Measurements from ENCODE around the gene POLA2.
"Not testable (repeated sequence)": the region's sequence is repeated elsewhere in the genome, so short reads cannot be mapped to it uniquely, and the experiment has no call there.

The POLA2 gene

GRCh38 chr11:65227879-65228278, 33.9 kb upstream of the POLA2 start:
- H3K27ac ChIP-seq: no peak overlapping the region
- no peak overlapping the region for H3K4me3 ChIP-seq (ENCODE audit: low read depth in 1 of 2, low read length in 1 of 2)
- H3K4me1 ChIP-seq (ENCODE audit: control insufficient read depth in 1 of 2, insufficient read depth in 1 of 2, low read depth in 1 of 2, low read length in 1 of 2): peaks cover 32 to 34% of the 10 kb centered on the region in 2 experiments
- no peaks in the 10 kb centered on the region for H3K27me3 ChIP-seq
- no peak for TF ChIP-seq CTCF (IDR thresholded peaks at IDR 0.05)
- H3K36me3 ChIP-seq: peaks cover 5% of the 10 kb centered on the region
- H3K9me3 ChIP-seq: no peaks in the 10 kb centered on the region

- no peaks in the 10 kb centered on the region for H3K36me3 ChIP-seq
- H3K4me1 ChIP-seq (ENCODE audit: control insufficient read depth in 1 of 2, insufficient read depth in 1 of 2, low read depth in 1 of 2, low read length in 1 of 2): no peaks in the 10 kb centered on the region
- H3K27ac ChIP-seq: no peak overlapping the region
- no peaks in the 10 kb centered on the region for H3K27me3 ChIP-seq
- no peak for TF ChIP-seq CTCF (IDR thresholded peaks at IDR 0.05)
- no peaks in the 10 kb centered on the region for H3K9me3 ChIP-seq
- H3K4me3 ChIP-seq (ENCODE audit: low read depth in 1 of 2, low read length in 1 of 2): no peak overlapping the region
These were observed 25.3 kb upstream of the POLA2 start for GRCh38 chr11:65236194-65237059.

GRCh38 chr11:65238302-65238701, 23.5 kb upstream of the POLA2 start:
- H3K9me3 ChIP-seq; H3K4me1 ChIP-seq (ENCODE audit: control insufficient read depth in 1 of 2, insufficient read depth in 1 of 2, low read depth in 1 of 2, low read length in 1 of 2); H3K27me3 ChIP-seq; H3K36me3 ChIP-seq; H3K4me3 ChIP-seq (ENCODE audit: low read depth in 1 of 2, low read length in 1 of 2); H3K27ac ChIP-seq: not testable (repeated sequence)

GRCh38 chr11:65241134-65241533, 20.6 kb upstream of the POLA2 start:
- Histone ChIP-seq H3K4me3 (ENCODE audit: low read depth in 1 of 2, low read length in 1 of 2) (no peak overlapping the region), H3K27me3 (no peaks in the 10 kb centered on the region), H3K36me3 (no peaks in the 10 kb centered on the region), H3K27ac (no peak overlapping the region), H3K9me3 (no peaks in the 10 kb centered on the region), H3K4me1 (ENCODE audit: control insufficient read depth in 1 of 2, insufficient read depth in 1 of 2, low read depth in 1 of 2, low read length in 1 of 2) (no peaks in the 10 kb centered on the region)
- TF ChIP-seq CTCF (IDR thresholded peaks at IDR 0.05): no peak

- no peaks in the 10 kb centered on the region for H3K9me3 ChIP-seq
- no peak for TF ChIP-seq CTCF (IDR thresholded peaks at IDR 0.05)
- H3K4me1 ChIP-seq (ENCODE audit: control insufficient read depth in 1 of 2, insufficient read depth in 1 of 2, low read depth in 1 of 2, low read length in 1 of 2): no peaks in the 10 kb centered on the region
- H3K27ac ChIP-seq: no peak overlapping the region
- no peaks in the 10 kb centered on the region for H3K27me3 ChIP-seq
- H3K36me3 ChIP-seq: no peaks in the 10 kb centered on the region
- H3K4me3 ChIP-seq (ENCODE audit: low read depth in 1 of 2, low read length in 1 of 2): no peak overlapping the region
These were observed 20.1 kb upstream of the POLA2 start for GRCh38 chr11:65241692-65242091.

GRCh38 chr11:65242389-65242788, 19.4 kb upstream of the POLA2 start:
- TF ChIP-seq CTCF (IDR thresholded peaks at IDR 0.05): no peak
- Histone ChIP-seq H3K36me3 (no peaks in the 10 kb centered on the region), H3K9me3 (no peaks in the 10 kb centered on the region), H3K27me3 (no peaks in the 10 kb centered on the region), H3K4me3 (ENCODE audit: low read depth in 1 of 2, low read length in 1 of 2) (no peak overlapping the region), H3K4me1 (ENCODE audit: control insufficient read depth in 1 of 2, insufficient read depth in 1 of 2, low read depth in 1 of 2, low read length in 1 of 2) (no peaks in the 10 kb centered on the region), H3K27ac (no peak overlapping the region)
